HG02981 (cell line): ENCODE measurements around the gene ADARB1.

Experiments
- ATAC-seq: cut with Tn5 transposase; IDR thresholded peaks from one replicate; pipeline ENCODE4 v1.9.1; 2021; ENCODE audit warnings: mild to moderate bottlenecking, moderate library complexity; ENCODE audit not compliant: unreplicated experiment

The ADARB1 gene

DNA sequence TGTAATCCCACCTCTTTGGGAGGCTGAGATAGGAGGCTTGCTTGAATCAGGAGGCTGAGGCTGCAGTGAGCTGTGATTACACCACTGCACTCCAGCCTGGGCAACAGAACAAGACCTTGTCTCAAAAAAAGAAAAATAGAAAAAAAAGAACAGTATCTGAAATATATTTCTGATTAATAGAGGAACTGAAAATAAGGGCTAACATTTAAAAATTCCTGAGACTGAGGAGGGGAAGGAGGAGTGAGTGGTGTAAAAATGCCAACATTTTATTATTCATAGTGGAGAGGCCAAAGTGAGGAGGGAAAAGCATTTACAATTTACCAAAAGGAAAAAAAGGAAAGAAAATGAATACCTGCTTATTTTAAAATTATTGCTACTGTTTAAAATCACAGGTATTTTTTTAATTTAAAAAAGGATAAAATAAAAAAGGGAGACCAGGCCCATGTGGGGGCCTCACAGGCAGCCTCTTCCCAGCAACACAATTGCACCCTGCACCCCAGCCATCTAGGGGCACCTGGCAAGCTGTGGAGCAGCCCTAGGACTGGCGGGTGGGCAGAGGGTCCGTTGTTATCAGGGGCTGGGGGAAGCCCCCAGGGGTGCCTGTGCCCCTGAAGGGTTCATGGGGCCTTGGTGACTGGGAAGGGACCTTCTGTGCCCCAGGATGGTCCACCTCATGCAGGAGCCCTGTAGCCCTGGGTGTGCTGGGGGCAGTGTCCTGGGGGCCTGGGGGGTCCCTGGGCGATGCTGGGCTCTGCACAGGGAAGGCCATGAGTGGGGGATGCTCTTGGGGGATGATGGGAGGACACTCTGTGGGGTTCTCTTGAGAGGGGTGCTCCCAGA lies 34.8 kb upstream of the ADARB1 start:
- ATAC-seq, result no peak

DNA sequence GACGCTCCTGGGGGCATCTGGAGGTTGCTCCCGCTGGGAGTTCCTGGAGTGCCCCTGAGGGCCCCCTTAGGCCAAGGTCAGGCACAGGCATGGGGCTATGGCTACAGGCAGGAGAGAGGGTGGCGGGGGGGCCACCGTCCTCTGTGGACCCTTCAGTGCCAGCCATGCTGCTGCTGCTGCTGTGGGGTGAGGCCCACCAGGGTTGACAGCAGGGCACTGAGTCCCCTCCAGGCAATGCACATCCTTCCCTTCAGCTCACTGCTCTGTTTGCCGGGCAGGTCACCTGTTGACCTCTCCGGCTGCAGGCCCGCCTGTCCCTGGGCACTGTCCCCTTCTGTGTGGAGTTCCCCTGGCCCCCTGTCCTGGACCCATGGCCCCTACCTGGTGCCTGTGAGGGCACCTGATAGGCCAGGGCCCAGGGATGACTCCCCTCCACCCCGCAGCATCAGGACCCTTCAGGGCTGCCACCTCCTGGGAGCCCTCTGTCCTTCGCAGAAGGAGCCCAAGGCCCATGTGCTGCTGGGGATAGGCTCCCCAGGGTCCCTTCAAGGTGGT lies 34.1 kb upstream of the ADARB1 start:
- no peak for ATAC-seq

DNA sequence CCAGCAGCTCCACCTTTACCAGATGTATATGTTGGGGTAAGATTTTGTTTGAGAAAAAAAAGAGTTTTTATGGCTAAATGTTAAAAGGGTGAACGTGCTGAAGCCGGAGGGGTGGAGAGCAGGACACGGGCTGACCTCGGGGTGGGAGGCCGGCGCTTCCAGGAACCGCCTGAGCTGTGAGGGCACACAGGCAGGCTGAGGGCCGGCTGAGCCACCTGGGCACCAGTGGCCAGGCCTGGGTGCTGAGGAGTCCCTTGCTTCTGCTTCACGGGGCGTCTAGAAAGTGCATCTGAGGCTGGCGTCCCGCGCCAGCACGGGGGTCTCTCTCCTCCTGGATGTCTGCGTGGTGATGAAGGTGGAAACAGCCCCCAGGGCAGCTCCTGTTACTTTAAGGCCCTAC lies 33.6 kb upstream of the ADARB1 start:
- no peak for ATAC-seq

DNA sequence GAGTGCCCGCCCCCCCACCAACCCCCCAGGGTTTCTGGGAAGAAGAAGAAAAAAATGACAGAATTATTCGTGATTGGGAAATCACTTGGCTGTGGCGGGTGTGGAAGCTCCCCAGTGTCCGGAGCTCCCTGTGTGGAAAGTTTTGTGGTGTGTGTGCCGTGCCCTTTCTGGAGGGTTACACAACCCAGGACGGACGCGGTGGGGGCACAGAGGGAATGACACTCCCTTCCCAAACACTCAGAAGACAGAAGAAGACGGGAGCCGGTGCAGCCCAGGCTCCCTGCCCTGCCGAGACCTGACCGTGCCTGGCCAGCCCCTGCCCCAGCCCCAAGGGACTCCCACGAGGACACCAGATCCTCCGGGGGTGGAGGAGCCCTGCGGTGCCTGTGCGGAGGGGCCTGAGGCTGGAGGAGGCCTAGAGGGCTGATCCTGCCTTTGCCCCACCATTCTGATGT lies 33.0 kb upstream of the ADARB1 start:
- ATAC-seq, result no peak

DNA sequence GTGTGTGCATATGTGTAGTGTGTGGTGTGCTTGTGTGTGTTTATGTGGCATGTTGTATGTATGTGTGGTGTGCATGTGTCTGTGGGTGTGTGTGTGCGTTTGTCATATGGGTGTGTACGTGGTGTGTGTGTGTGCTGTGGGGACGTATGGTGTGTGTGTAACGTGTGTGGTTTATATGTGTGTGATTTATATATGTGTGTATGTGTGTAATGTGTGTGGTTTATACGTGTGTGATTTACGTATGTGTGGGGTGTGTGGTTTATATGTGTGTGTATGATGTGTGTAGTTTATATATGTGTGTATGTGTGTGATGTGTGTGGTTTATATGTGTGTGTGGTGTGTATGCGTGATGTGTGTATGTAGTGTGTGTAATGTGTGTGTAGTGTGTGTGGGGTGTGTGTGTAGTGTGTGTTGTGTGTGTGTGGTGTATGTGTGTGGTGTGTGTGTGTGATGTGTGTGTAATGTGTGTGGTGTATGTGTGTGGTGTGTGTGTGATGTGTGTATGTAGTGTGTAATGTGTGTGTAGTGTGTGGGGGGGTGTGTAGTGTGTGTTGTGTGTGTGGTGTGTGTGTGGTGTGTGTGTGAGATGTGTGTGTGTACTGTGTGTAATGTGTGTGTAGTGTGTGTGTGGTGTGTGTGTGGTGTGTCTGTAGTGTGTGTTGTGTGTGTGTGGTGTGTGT lies 32.3 kb upstream of the ADARB1 start:
- ATAC-seq, result no peak

DNA sequence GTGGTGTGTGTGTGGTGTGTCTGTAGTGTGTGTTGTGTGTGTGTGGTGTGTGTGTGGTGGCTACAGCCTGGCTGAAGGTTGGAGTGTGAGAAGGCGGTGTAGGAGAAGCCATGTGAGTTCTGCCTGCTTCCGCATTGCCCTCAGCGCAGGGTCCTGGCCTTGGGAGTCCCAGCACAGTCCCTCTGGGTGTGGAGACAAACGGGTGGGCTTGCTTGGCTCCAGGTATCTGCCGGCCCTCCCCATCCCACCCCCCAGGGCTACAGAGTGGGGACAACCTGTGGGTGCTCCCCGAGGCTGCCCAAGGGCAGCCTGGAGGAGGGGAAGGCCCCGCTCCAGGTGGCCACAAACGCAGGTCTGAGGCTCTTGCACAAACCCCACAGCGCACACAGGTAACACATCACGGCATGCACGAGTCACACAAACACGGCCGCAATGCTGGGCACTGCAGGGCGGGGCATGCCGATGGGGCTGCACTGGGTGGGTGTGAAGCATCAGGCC lies 31.7 kb upstream of the ADARB1 start:
- ATAC-seq, result no peak

- no peak for ATAC-seq
These were observed 30.8 kb upstream of the ADARB1 start for GRCh38 chr21:45043541-45044020.

DNA sequence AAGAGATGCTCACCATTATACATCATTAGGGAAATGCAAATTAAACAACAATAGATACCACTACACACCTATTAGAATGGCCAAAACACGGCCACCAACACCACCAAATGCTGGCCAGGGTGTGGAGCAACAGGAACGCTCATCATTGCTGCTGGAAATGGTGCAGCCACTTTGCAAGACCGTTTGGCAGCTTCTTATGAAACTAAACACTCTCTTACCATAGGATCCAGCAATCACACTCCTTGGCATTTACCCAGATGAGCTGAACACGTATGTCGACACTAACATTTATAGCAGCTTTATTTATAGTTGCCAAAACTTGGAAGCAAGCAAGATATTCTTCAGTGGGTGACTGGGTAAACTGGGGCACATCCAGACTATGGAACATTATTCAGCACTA lies 28.9 kb upstream of the ADARB1 start:
- no peak for ATAC-seq

DNA sequence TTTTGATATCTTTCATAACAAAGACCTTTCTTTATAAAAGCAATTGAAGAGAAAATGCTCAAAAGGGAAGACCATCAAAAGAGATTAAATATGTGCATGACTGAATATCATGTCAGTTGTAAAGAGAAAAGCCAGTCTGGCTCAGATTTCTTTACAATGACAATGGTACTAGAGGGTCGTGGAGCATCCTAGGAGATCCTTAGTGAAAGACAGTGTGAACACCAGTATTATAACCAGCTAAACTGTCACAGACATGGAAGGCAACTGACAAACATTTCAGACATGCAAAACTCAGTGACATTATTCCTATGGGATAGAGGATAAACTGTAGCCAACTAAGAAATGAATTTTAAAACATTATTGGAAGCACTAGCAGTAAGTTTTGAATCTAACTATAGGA lies 27.1 kb upstream of the ADARB1 start:
- no peak for ATAC-seq

- no peak for ATAC-seq
These were observed 26.2 kb upstream of the ADARB1 start for GRCh38 chr21:45048026-45048698.

GRCh38 chr21:45048968-45049367 lies 25.4 kb upstream of the ADARB1 start:
- no peak for ATAC-seq

GRCh38 chr21:45049714-45050344 lies 24.6 kb upstream of the ADARB1 start:
- ATAC-seq, result no peak

DNA sequence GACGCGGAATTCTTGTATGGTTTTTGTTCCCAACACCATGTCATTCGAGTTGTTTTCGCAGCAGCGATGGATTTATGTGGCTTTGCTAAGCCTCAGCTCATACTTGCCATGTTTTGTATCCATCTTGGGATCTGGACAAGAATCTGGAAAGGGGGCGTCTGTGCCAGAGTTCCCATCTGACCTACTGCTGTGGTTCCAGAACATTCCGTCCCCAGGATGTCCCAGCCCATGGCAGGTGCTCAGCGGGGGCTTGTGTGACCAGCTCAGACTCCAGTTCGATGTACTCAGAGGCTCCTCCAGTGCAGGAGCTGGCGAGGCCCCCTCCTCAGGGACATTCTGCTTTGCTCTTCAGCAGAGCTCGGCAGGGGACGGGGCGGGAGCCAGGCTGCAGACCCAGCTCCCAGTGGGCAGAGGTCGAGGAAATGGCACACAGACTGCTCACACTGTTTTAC lies 24.0 kb upstream of the ADARB1 start:
- no peak for ATAC-seq

DNA sequence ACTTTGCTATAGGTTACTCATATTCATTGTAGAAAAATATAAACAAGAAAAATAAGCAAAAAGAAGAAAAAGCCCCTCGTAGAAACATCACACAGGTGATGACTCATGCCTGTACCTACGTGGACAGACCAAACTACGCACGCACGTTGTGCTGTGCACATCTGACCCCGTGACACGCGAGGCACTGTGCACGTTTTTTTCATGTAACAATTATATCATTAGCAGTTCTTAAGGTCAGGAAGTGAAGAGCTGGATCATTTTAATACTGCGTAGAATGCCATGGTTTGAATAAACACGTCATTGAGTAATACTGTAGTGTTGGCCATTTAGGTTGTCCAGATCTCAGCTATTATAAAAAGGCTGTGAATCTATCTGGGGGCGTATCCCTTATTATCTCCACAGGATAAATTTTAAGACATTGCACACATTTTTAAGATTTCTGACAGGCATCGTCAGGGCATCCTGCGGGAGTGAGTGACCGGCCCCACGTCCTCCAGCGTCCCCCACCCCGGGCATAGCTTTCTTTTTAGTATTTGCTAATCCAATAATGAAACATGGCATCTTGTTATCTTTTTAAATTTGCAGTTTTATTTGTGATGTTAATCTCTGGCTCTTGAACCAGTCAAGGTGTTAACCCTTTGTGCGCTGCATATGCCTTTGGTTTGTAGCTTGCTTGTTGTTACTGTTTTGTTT lies 23.4 kb upstream of the ADARB1 start:
- ATAC-seq, result no peak

GRCh38 chr21:45051580-45052434 lies 22.6 kb upstream of the ADARB1 start:
- no peak for ATAC-seq

DNA sequence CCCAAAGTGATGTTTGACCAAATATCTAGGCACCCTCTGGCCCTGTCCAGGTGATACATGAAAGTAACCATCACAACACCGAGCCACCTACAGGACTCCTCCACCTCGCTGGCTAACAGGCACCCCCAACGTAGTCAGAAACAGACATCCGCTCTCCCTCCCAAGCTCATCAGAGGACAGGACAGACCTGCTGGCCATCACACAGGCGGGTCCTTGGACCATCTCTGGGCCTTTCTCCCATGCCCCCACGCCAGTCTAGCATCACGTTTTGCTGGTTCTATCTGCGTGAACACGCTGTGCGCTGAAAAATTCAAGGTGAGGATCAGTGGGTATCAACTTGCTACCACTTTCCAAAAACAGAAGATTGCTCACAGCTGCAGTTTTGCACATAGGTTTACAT lies 21.4 kb upstream of the ADARB1 start:
- ATAC-seq, result no peak

DNA sequence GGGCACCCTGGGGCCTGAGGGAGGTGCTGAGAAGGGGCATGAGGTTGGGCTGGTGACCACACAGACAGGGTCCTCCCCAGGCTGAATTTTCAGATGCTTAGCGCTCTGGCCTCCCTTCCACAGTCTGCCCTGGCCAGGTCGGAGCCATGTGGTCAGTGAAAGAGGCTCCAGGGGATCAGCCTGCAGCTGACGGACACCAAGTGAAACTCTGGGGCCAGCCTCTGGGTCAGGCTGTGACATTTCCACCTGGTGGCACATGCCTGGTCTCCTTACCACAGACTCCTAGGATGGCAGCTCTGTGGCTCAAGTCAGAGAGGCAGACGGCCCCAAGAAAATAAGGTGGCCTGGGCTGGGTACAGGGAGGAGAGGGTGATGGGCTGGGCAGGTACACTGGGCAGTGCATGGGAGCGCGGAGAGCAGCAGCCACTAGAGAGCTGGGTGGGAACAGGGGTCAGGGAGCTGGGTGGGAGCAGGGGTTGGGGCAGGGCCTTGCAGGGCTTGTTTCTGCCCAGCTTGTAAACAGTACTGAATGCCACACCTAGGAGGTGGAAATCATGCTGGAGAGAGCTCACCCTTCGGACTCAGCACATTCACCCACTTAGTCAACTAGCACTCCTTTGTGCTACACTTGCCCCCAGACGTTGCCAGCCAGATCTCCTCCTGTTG lies 20.7 kb upstream of the ADARB1 start:
- ATAC-seq, result no peak

- ATAC-seq, result no peak
These were observed 20.0 kb upstream of the ADARB1 start for GRCh38 chr21:45054227-45054926.
